HCT116 (cell line): Measurements from ENCODE around the gene DAPK2. TPM values are rescaled to one million over a fixed set of nuclear protein-coding genes. Genes with fewer than 3 reads are reported as not detected.

Experiments used
- ATAC-seq: fragments of 200-7000 bp; cut with Tn5 transposase; 2 replicates; pipeline ENCODE4 v1.9.1; 2020; ENCODE audit warnings: mild to moderate bottlenecking, moderate library complexity
- BruUV-seq: library from RNA; stranded (reverse); fragments of 400-500 nt; replicated peaks from 2 replicates; lab custom pipeline; 2021; lab: Mats Ljungman, UMichigan
- CTCF ChIA-PET: fragments of 300-600 bp; sonication (Branson Sonifier 250); formaldehyde crosslinking; loops from one replicate; lab custom pipeline; 2021; ENCODE audit warnings: antibody characterized with exemption; lab: Charles Lee
- POLR2A ChIA-PET: fragments of 300-600, 350-600 bp; sonication (Branson Sonifier 250); formaldehyde crosslinking; loops from one replicate; lab custom pipeline; 2021; ENCODE audit warnings: antibody characterized with exemption; lab: Charles Lee
- RAD21 ChIA-PET, 2 experiments: fragments of 300-600 bp; sonication (Branson Sonifier 250); formaldehyde crosslinking; loops; one replicate each; lab custom pipeline; 2023; ENCODE audit warnings: low total read pairs in 2 of 2; ENCODE audit not compliant: uncharacterized antibody in 2 of 2, unreplicated experiment in 2 of 2, low non-redundant PET in 1 of 2; lab: Charles Lee
- DNase-seq: peaks from one replicate; pipeline ENCODE4 v3.0.0-alpha.2; 2010; ENCODE audit warnings: low read depth, low spot score
- H2AFZ ChIP-seq: fragments of 200-600 bp; shearing (Covaris generic), sonication (generic); 2 replicates; pipeline ENCODE4 v1.6.1; 2017; ENCODE audit warnings: low read depth, mixed run types, mixed read lengths, antibody characterized with exemption, low read length; ENCODE audit not compliant: poor library complexity, severe bottlenecking
- H3K27ac ChIP-seq: 2 replicates; pipeline ENCODE4 v1.5.1; 2012; ENCODE audit warnings: low read depth, low read length
- H3K27me3 ChIP-seq: fragments of 200-600 bp; sonication (generic); 2 replicates; pipeline ENCODE4 v1.6.1; 2016; ENCODE audit warnings: mixed run types, low read length, mixed read lengths; ENCODE audit not compliant: insufficient read depth
- H3K36me3 ChIP-seq, 2 experiments: fragments of 200-500 bp in 1 of 2; fragments of 200-600 bp in 1 of 2; sonication (Bioruptor generic) in 1 of 2; sonication (generic) in 1 of 2; 2 replicates each; pipeline versions ENCODE4 v1.5.1 to v1.6.1; 2014 to 2016; ENCODE audit warnings: low read length in 2 of 2, inconsistent platforms in 1 of 2, mixed read lengths in 1 of 2, mixed run types in 1 of 2; ENCODE audit not compliant: insufficient read depth in 2 of 2, control insufficient read depth in 1 of 2
- H3K4me1 ChIP-seq, 2 experiments: fragments of 200-600 bp in 1 of 2; sonication (generic) in 1 of 2; 2 replicates each; pipeline versions ENCODE4 v1.5.1 to v1.6.1; 2012 to 2017; ENCODE audit warnings: low read length in 2 of 2, inconsistent platforms in 1 of 2, mild to moderate bottlenecking in 1 of 2, mixed read lengths in 1 of 2, mixed run types in 1 of 2, moderate library complexity in 1 of 2; ENCODE audit not compliant: insufficient read depth in 2 of 2, control insufficient read depth in 1 of 2
- H3K4me2 ChIP-seq: fragments of 200-600 bp; sonication (generic); 2 replicates; pipeline ENCODE4 v1.6.1; 2017; ENCODE audit warnings: mixed run types, low read length, mixed read lengths
- H3K4me3 ChIP-seq, 2 experiments: fragments of 200-600 bp in 1 of 2; sonication (generic) in 1 of 2; replicated peaks in 1 of 2; 2 replicates each; pipeline ENCODE4 v1.5.1; 2011 to 2016; ENCODE audit warnings: low read length in 2 of 2, control low read depth in 1 of 2, low read depth in 1 of 2, mild to moderate bottlenecking in 1 of 2, mixed read lengths in 1 of 2, mixed run types in 1 of 2
- H3K79me2 ChIP-seq: fragments of 200-600 bp; sonication (generic); 2 replicates; pipeline ENCODE4 v1.6.1; 2017; ENCODE audit warnings: mild to moderate bottlenecking, mixed run types, low read length, moderate library complexity, mixed read lengths; ENCODE audit not compliant: insufficient read depth
- H3K9ac ChIP-seq: fragments of 200-600 bp; sonication (generic); 2 replicates; pipeline ENCODE4 v1.6.1; 2016; ENCODE audit warnings: low read length, mixed read lengths
- H3K9me2 ChIP-seq: fragments of 200-600 bp; sonication (generic), shearing (Covaris generic); 2 replicates; pipeline ENCODE4 v1.6.1; 2017; ENCODE audit warnings: mixed run types, mild to moderate bottlenecking, moderate library complexity; ENCODE audit not compliant: insufficient read depth
- H3K9me3 ChIP-seq, 2 experiments: fragments of 200-500 bp in 1 of 2; fragments of 200-600 bp in 1 of 2; sonication (Bioruptor generic) in 1 of 2; sonication (generic) in 1 of 2; 2 replicates each; pipeline ENCODE4 v1.6.1; 2014 to 2017; ENCODE audit warnings: low read length in 2 of 2, mixed read lengths in 2 of 2, inconsistent platforms in 1 of 2, low read depth in 1 of 2, mild to moderate bottlenecking in 1 of 2, mixed run types in 1 of 2, moderate library complexity in 1 of 2; ENCODE audit not compliant: control insufficient read depth in 1 of 2, insufficient read depth in 1 of 2
- H4K20me1 ChIP-seq: fragments of 200-600 bp; sonication (generic), shearing (Covaris generic); 2 replicates; pipeline ENCODE4 v1.6.1; 2017; ENCODE audit warnings: mixed run types, mild to moderate bottlenecking, moderate library complexity; ENCODE audit not compliant: insufficient read depth
- EGR1 ChIP-seq: IDR thresholded peaks from 2 replicates; pipeline ENCODE4 v1.6.1; 2012; ENCODE audit warnings: low read depth
- ELF1 ChIP-seq: IDR thresholded peaks from 2 replicates; pipeline ENCODE4 v1.6.1; 2012; ENCODE audit warnings: low read depth, borderline replicate concordance
- EZH2 ChIP-seq: fragments of 200-600 bp; sonication (generic); IDR thresholded peaks from 2 replicates; pipeline ENCODE4 v1.6.1; 2017; ENCODE audit warnings: antibody characterized with exemption, mixed run types
- EZH2phosphoT487 ChIP-seq: fragments of 200-600 bp; IDR thresholded peaks from 2 replicates; pipeline ENCODE4 v1.6.1; 2018; ENCODE audit warnings: antibody characterized with exemption, borderline replicate concordance
- FOSL1 ChIP-seq: IDR thresholded peaks from 2 replicates; pipeline ENCODE4 v1.6.1; 2012; ENCODE audit warnings: low read depth
- JUND ChIP-seq: IDR thresholded peaks from 2 replicates; pipeline ENCODE4 v1.6.1; 2012
- MAX ChIP-seq: IDR thresholded peaks from 2 replicates; pipeline ENCODE4 v1.6.1; 2012
- POLR2AphosphoS5 ChIP-seq: IDR thresholded peaks from 2 replicates; pipeline ENCODE4 v1.6.1; 2011; ENCODE audit warnings: mild to moderate bottlenecking, low read depth, low read length, moderate library complexity
- RAD21 ChIP-seq: IDR thresholded peaks from 2 replicates; pipeline ENCODE4 v1.6.1; 2012; ENCODE audit warnings: low read depth, mild to moderate bottlenecking
- SIN3A ChIP-seq: IDR thresholded peaks from 2 replicates; pipeline ENCODE4 v1.6.1; 2012; ENCODE audit warnings: low read depth
- SRF ChIP-seq: IDR thresholded peaks from 2 replicates; pipeline ENCODE4 v1.6.1; 2012; ENCODE audit warnings: low read depth
- ZNF274 ChIP-seq: fragments of 200-500 bp; sonication (Bioruptor generic); IDR thresholded peaks from 2 replicates; pipeline ENCODE4 v1.6.1; 2014; ENCODE audit warnings: mild to moderate bottlenecking, low read depth, low read length, inconsistent platforms
- intact Hi-C: fragments of 100-400 bp; cut with micrococcal nuclease; formaldehyde crosslinking; loops from 2 replicates; pipeline ENCODE4 v1.10.0; 2022
- total RNA-seq: library from RNA; stranded (reverse); gene quantifications from one replicate; pipeline ENCODE4 v1.2.1, GENCODE V29; 2021; ENCODE audit not compliant: unreplicated experiment
- TF ChIP-seq, protein P1 (sequence below): IDR thresholded peaks from 2 replicates; pipeline ENCODE4 v1.6.1; 2012; ENCODE audit warnings: low read depth
- TF ChIP-seq, protein P2 (sequence below), 3 experiments: fragments of 200-600 bp in 1 of 3; sonication (generic) in 1 of 3; IDR thresholded peaks in 2 of 3; conservative IDR thresholded peaks in 1 of 3; 2 replicates each; pipeline ENCODE4 v1.5.1; 2012 to 2017; ENCODE audit warnings: low read depth in 2 of 3, low read length in 2 of 3, antibody characterized with exemption in 1 of 3, borderline replicate concordance in 1 of 3, control low read depth in 1 of 3, mild to moderate bottlenecking in 1 of 3, mixed read lengths in 1 of 3, mixed run types in 1 of 3, moderate library complexity in 1 of 3; ENCODE audit not compliant: insufficient read depth in 1 of 3
- TF ChIP-seq, protein P3 (sequence below): IDR thresholded peaks from 2 replicates; pipeline ENCODE4 v1.6.1; 2011; ENCODE audit warnings: mild to moderate bottlenecking, low read length, moderate library complexity; ENCODE audit not compliant: insufficient replicate concordance; ENCODE audit errors: extremely low read depth
- TF ChIP-seq, protein P4 (sequence below): IDR thresholded peaks from 2 replicates; pipeline ENCODE4 v1.6.1; 2012

Gene DAPK2
- total RNA-seq, 1 experiment from 2014 or later = 4.8 TPM

DNA sequence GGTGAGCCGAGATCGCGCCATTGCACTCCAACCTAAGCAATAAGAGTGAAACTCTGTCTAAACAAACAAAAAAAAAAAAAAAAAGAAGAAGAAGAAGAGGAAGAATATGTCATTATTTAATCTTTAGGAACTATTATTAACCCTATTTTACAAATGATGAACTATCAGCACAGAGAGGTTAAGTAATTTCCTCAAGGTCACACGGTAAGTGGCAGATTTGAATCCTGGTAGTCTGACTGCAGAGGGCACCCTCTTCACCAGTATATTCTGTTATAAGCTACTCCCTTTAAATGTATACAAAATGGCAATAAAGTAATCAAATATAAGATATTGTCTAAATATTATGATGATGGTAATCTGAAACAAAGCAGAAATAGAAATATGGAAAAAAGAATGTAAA, 135.1 kb downstream of the DAPK2 start:
- no peaks in the 10 kb centered on the region for H3K27me3 ChIP-seq
- H3K79me2 ChIP-seq = no peaks in the 10 kb centered on the region
- H3K9me3 ChIP-seq = no peaks in the 10 kb centered on the region
- TF ChIP-seq, protein P1, sequence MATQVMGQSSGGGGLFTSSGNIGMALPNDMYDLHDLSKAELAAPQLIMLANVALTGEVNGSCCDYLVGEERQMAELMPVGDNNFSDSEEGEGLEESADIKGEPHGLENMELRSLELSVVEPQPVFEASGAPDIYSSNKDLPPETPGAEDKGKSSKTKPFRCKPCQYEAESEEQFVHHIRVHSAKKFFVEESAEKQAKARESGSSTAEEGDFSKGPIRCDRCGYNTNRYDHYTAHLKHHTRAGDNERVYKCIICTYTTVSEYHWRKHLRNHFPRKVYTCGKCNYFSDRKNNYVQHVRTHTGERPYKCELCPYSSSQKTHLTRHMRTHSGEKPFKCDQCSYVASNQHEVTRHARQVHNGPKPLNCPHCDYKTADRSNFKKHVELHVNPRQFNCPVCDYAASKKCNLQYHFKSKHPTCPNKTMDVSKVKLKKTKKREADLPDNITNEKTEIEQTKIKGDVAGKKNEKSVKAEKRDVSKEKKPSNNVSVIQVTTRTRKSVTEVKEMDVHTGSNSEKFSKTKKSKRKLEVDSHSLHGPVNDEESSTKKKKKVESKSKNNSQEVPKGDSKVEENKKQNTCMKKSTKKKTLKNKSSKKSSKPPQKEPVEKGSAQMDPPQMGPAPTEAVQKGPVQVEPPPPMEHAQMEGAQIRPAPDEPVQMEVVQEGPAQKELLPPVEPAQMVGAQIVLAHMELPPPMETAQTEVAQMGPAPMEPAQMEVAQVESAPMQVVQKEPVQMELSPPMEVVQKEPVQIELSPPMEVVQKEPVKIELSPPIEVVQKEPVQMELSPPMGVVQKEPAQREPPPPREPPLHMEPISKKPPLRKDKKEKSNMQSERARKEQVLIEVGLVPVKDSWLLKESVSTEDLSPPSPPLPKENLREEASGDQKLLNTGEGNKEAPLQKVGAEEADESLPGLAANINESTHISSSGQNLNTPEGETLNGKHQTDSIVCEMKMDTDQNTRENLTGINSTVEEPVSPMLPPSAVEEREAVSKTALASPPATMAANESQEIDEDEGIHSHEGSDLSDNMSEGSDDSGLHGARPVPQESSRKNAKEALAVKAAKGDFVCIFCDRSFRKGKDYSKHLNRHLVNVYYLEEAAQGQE = no peak
- no peak for TF ChIP-seq POLR2AphosphoS5
- no peak for TF ChIP-seq MAX
- TF ChIP-seq, protein P2, sequence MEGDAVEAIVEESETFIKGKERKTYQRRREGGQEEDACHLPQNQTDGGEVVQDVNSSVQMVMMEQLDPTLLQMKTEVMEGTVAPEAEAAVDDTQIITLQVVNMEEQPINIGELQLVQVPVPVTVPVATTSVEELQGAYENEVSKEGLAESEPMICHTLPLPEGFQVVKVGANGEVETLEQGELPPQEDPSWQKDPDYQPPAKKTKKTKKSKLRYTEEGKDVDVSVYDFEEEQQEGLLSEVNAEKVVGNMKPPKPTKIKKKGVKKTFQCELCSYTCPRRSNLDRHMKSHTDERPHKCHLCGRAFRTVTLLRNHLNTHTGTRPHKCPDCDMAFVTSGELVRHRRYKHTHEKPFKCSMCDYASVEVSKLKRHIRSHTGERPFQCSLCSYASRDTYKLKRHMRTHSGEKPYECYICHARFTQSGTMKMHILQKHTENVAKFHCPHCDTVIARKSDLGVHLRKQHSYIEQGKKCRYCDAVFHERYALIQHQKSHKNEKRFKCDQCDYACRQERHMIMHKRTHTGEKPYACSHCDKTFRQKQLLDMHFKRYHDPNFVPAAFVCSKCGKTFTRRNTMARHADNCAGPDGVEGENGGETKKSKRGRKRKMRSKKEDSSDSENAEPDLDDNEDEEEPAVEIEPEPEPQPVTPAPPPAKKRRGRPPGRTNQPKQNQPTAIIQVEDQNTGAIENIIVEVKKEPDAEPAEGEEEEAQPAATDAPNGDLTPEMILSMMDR (IDR thresholded peaks at IDR 0.05 in 2 of 3, conservative IDR thresholded peaks at IDR 0.05 in 1 of 3; ENCODE audit: borderline replicate concordance in 1 of 3, insufficient read depth in 1 of 3, low read depth in 2 of 3, low read length in 2 of 3) = 0 out of 6 replicates have a peak, but pooled peaks of 1 of the 3 experiments have one; percentile 15
- no peak for TF ChIP-seq ELF1
- TF ChIP-seq RAD21 = peak; percentile 31; the same call in 1 of the 2 replicates
- TF ChIP-seq, protein P3, sequence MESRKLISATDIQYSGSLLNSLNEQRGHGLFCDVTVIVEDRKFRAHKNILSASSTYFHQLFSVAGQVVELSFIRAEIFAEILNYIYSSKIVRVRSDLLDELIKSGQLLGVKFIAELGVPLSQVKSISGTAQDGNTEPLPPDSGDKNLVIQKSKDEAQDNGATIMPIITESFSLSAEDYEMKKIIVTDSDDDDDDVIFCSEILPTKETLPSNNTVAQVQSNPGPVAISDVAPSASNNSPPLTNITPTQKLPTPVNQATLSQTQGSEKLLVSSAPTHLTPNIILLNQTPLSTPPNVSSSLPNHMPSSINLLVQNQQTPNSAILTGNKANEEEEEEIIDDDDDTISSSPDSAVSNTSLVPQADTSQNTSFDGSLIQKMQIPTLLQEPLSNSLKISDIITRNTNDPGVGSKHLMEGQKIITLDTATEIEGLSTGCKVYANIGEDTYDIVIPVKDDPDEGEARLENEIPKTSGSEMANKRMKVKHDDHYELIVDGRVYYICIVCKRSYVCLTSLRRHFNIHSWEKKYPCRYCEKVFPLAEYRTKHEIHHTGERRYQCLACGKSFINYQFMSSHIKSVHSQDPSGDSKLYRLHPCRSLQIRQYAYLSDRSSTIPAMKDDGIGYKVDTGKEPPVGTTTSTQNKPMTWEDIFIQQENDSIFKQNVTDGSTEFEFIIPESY = no peak
- TF ChIP-seq EGR1 = no peak
- no peak for TF ChIP-seq EZH2phosphoT487
- TF ChIP-seq EZH2 = no peak
- no peak for TF ChIP-seq SIN3A
- no peak for TF ChIP-seq SRF
- no peak for TF ChIP-seq JUND
- no peak for TF ChIP-seq ZNF274
- no peak for TF ChIP-seq FOSL1
- TF ChIP-seq, protein P4, sequence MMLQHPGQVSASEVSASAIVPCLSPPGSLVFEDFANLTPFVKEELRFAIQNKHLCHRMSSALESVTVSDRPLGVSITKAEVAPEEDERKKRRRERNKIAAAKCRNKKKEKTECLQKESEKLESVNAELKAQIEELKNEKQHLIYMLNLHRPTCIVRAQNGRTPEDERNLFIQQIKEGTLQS = no peak
- no peaks in the 10 kb centered on the region for H3K9me2 ChIP-seq
- H4K20me1 ChIP-seq = no peaks in the 10 kb centered on the region
- no peak for ATAC-seq
- ChIA-PET RAD21 (no interaction called here), POLR2A (no interaction called here), CTCF (no interaction called here)
- no peak overlapping the region for H3K9ac ChIP-seq
- H3K4me1 ChIP-seq = peaks cover 6% of the 10 kb centered on the region in 2 experiments; a peak in 3 of 4 replicates
- DNase-seq = no peak
- no peaks in the 10 kb centered on the region for H3K36me3 ChIP-seq
- H3K4me2 ChIP-seq = no peak overlapping the region
- BruUV-seq = no TSS peak
- no peak overlapping the region for H3K4me3 ChIP-seq
- H3K27ac ChIP-seq = no peak overlapping the region
- intact Hi-C loops = loop anchor here (10.0 kb wide), 1 partner anchor 134 kb away; the partner anchor contains the start of gene DAPK2
- H2AFZ ChIP-seq = no peak overlapping the region
